ENCODE results near the gene GNG10. TPM values are rescaled to one million over a fixed set of nuclear protein-coding genes. Genes with fewer than 3 reads are reported as not detected.

The GNG10 gene
- total and polyA plus RNA-seq, 2 donors (not counting 1 experiment from before 2014, with no cell fraction given) = 64.1 to 109 TPM

DNA sequence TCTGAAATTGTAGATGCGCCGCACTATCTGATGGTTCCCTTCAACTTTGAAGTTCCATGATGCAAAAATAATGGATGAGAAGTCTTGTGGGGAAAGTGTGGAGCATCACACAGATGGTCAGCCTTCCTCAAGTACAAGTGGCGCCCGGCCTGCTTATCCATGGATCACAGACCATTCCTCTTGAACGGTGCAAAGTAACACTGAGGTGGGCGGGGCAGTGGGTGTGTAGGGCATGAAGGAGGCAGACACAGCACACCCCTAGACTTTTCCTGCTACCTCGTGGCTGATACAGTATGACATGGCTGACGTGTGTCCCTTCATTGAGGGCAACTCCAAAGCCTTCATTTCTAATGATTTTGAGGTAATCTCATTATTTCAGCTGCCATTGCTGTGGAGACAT is 2.5 kb upstream of the GNG10 start:
- H3K27ac ChIP-seq (ENCODE audit: insufficient read depth, low read length) = no peak overlapping the region
- TF ChIP-seq, protein P1, sequence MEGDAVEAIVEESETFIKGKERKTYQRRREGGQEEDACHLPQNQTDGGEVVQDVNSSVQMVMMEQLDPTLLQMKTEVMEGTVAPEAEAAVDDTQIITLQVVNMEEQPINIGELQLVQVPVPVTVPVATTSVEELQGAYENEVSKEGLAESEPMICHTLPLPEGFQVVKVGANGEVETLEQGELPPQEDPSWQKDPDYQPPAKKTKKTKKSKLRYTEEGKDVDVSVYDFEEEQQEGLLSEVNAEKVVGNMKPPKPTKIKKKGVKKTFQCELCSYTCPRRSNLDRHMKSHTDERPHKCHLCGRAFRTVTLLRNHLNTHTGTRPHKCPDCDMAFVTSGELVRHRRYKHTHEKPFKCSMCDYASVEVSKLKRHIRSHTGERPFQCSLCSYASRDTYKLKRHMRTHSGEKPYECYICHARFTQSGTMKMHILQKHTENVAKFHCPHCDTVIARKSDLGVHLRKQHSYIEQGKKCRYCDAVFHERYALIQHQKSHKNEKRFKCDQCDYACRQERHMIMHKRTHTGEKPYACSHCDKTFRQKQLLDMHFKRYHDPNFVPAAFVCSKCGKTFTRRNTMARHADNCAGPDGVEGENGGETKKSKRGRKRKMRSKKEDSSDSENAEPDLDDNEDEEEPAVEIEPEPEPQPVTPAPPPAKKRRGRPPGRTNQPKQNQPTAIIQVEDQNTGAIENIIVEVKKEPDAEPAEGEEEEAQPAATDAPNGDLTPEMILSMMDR (conservative IDR thresholded peaks at IDR 0.05 in 1 of 2, IDR thresholded peaks at IDR 0.05 in 1 of 2; ENCODE audit: low read depth in 1 of 2, low read length in 2 of 2) = no peak
- no peak for TF ChIP-seq EZH2 (IDR thresholded peaks at IDR 0.05; ENCODE audit: low read length, missing control alignments)
- no peak overlapping the region for H3K4me2 ChIP-seq (ENCODE audit: extremely low read depth, insufficient read depth, low read length)
- H3K9ac ChIP-seq (ENCODE audit: insufficient read depth, low read length) = no peak overlapping the region
- H4K20me1 ChIP-seq (ENCODE audit: control insufficient read depth, extremely low read depth, insufficient read depth, low read length) = no peaks in the 10 kb centered on the region
- peaks cover 2% of the 10 kb centered on the region for H3K36me3 ChIP-seq (ENCODE audit: control insufficient read depth, insufficient read depth, low read length)
- H3K4me1 ChIP-seq (ENCODE audit: control insufficient read depth, extremely low read depth, insufficient read depth, low read length) = no peaks in the 10 kb centered on the region
- H2AFZ ChIP-seq (ENCODE audit: low read length) = no peak overlapping the region
- H3K9me3 ChIP-seq (ENCODE audit: control insufficient read depth, insufficient read depth, low read depth, low read length) = no peaks in the 10 kb centered on the region
- DNase-seq (ENCODE audit: low read depth in 2 of 2) = no peak
- H3K4me3 ChIP-seq (replicated peaks in 1 of 4; ENCODE audit: control extremely low read depth in 1 of 4, insufficient read depth in 1 of 4, low read depth in 3 of 4, low read length in 4 of 4) = no peak overlapping the region
- no peaks in the 10 kb centered on the region for H3K27me3 ChIP-seq (ENCODE audit: control insufficient read depth, insufficient read depth, low read length)
- peaks cover 16% of the 10 kb centered on the region for H3K79me2 ChIP-seq (ENCODE audit: control insufficient read depth, insufficient read depth, low read length)

DNA sequence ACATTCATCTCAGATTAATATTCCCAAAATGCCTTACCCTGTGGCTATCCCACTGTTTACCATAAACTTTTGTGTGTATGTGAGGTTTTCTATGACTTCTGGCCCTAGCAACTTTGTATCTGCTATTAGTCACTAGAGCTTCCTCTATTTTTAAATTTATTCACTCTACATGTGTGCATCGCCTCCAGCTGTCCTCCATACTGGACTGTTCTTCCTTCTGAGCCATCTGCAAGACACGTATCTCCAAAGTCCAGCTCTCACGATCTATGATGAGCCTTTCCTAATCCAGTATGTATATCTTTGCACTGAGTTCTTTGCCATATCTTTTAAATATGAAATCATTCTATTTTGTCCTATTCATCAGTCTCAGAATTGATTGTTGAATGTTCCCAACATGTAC is 1.7 kb upstream of the GNG10 start:
- no peaks in the 10 kb centered on the region for H3K27me3 ChIP-seq (ENCODE audit: control insufficient read depth, insufficient read depth, low read length)
- no peak for DNase-seq (ENCODE audit: low read depth in 2 of 2)
- H3K4me3 ChIP-seq (replicated peaks in 1 of 4; ENCODE audit: control extremely low read depth in 1 of 4, insufficient read depth in 1 of 4, low read depth in 3 of 4, low read length in 4 of 4) = no peak overlapping the region
- no peak overlapping the region for H3K27ac ChIP-seq (ENCODE audit: insufficient read depth, low read length)
- H3K36me3 ChIP-seq (ENCODE audit: control insufficient read depth, insufficient read depth, low read length) = peaks cover 2% of the 10 kb centered on the region
- no peak overlapping the region for H3K9ac ChIP-seq (ENCODE audit: insufficient read depth, low read length)
- H3K4me2 ChIP-seq (ENCODE audit: extremely low read depth, insufficient read depth, low read length) = no peak overlapping the region
- TF ChIP-seq, protein P1 (conservative IDR thresholded peaks at IDR 0.05 in 1 of 2, IDR thresholded peaks at IDR 0.05 in 1 of 2; ENCODE audit: low read depth in 1 of 2, low read length in 2 of 2) = no peak
- TF ChIP-seq EZH2 (IDR thresholded peaks at IDR 0.05; ENCODE audit: low read length, missing control alignments) = no peak
- no peaks in the 10 kb centered on the region for H3K4me1 ChIP-seq (ENCODE audit: control insufficient read depth, extremely low read depth, insufficient read depth, low read length)
- H3K9me3 ChIP-seq (ENCODE audit: control insufficient read depth, insufficient read depth, low read depth, low read length) = no peaks in the 10 kb centered on the region
- H4K20me1 ChIP-seq (ENCODE audit: control insufficient read depth, extremely low read depth, insufficient read depth, low read length) = no peaks in the 10 kb centered on the region
- peaks cover 23% of the 10 kb centered on the region for H3K79me2 ChIP-seq (ENCODE audit: control insufficient read depth, insufficient read depth, low read length)
- H2AFZ ChIP-seq (ENCODE audit: low read length) = no peak overlapping the region

DNA sequence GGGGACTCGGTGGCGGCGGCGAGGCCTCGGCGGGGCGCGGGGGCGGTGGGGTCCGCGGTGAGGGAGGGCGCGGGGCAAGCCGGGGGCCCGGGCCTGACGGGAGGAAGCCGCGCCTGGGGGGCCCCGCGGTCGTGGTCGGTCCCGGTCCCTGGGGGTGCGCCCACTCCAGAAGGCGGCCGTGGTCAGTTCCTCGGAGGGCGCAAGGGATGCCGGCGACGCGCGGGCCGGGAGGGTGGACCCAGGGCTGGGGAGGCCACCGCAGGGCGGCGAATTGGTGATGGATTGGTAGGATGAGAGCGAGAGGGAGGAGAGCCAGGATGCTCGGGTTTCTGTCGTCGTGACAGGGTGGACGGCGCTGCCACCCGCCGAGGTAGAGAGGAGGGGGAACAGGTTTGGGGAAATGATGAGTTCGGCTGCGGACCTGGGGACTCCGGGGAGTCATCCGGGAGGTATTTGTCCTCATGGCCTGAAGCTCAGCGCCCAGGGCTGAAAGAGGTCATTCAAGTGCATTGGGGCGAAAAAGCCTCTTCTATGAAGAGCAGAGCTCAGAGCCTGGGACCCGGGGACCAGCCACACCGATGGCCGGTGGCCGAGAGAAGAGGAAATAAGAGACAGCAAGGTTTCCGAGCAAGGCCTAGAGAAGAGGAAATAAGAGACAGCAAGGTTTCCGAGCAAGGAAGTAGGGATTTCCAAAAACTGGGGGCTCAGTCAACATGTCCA is 557 bp downstream of the GNG10 start:
- Histone ChIP-seq H3K9ac (ENCODE audit: insufficient read depth, low read length) (peak overlapping the region; percentile 65), H3K27ac (ENCODE audit: insufficient read depth, low read length) (peak overlapping the region; percentile 69), H3K4me2 (ENCODE audit: extremely low read depth, insufficient read depth, low read length) (peak overlapping the region; percentile 94), H3K79me2 (ENCODE audit: control insufficient read depth, insufficient read depth, low read length) (peaks cover 28% of the 10 kb centered on the region), H3K36me3 (ENCODE audit: control insufficient read depth, insufficient read depth, low read length) (no peaks in the 10 kb centered on the region), H3K4me3 (replicated peaks in 1 of 4; ENCODE audit: control extremely low read depth in 1 of 4, insufficient read depth in 1 of 4, low read depth in 3 of 4, low read length in 4 of 4) (peak overlapping the region; percentile 64 to 87 (median 68)), H2AFZ (ENCODE audit: low read length) (peak overlapping the region; percentile 68), H4K20me1 (ENCODE audit: control insufficient read depth, extremely low read depth, insufficient read depth, low read length) (no peaks in the 10 kb centered on the region), H3K9me3 (ENCODE audit: control insufficient read depth, insufficient read depth, low read depth, low read length) (no peaks in the 10 kb centered on the region), H3K27me3 (ENCODE audit: control insufficient read depth, insufficient read depth, low read length) (no peaks in the 10 kb centered on the region), H3K4me1 (ENCODE audit: control insufficient read depth, extremely low read depth, insufficient read depth, low read length) (no peaks in the 10 kb centered on the region)
- DNase-seq (ENCODE audit: low read depth in 2 of 2) = peak; percentile 34 to 38
- TF ChIP-seq, protein P1 (conservative IDR thresholded peaks at IDR 0.05 in 1 of 2, IDR thresholded peaks at IDR 0.05 in 1 of 2; ENCODE audit: low read depth in 1 of 2, low read length in 2 of 2) = no peak
- no peak for TF ChIP-seq EZH2 (IDR thresholded peaks at IDR 0.05; ENCODE audit: low read length, missing control alignments)
